Activated naive CD4-positive, alpha-beta T cell treated with anti-CD3 and anti-CD28 coated beads, Interleukin-2, amount 50 U/mL, for 16 hours (primary cell): ENCODE data around the gene SLAMF6.
"Not testable (repeated sequence)": the region's sequence is repeated elsewhere in the genome, so short reads cannot be mapped to it uniquely, and the experiment has no call there.

Experiments used
- DNase-seq: peaks from one replicate; pipeline ENCODE4 v3.0.0-alpha.2; 2020

The SLAMF6 gene

GRCh38 chr1:160541622-160542302 lies 18.7 kb upstream of the SLAMF6 start:
- DNase-seq: no peak

- DNase-seq: no peak
Observed at GRCh38 chr1:160540859-160541233, 17.8 kb upstream of the SLAMF6 start.

GRCh38 chr1:160539990-160540858 lies 17.2 kb upstream of the SLAMF6 start:
- DNase-seq: no peak

- DNase-seq: no peak
Observed at GRCh38 chr1:160539684-160539989, 16.6 kb upstream of the SLAMF6 start.

- no peak for DNase-seq
Observed at GRCh38 chr1:160538985-160539651, 16.1 kb upstream of the SLAMF6 start.

DNA sequence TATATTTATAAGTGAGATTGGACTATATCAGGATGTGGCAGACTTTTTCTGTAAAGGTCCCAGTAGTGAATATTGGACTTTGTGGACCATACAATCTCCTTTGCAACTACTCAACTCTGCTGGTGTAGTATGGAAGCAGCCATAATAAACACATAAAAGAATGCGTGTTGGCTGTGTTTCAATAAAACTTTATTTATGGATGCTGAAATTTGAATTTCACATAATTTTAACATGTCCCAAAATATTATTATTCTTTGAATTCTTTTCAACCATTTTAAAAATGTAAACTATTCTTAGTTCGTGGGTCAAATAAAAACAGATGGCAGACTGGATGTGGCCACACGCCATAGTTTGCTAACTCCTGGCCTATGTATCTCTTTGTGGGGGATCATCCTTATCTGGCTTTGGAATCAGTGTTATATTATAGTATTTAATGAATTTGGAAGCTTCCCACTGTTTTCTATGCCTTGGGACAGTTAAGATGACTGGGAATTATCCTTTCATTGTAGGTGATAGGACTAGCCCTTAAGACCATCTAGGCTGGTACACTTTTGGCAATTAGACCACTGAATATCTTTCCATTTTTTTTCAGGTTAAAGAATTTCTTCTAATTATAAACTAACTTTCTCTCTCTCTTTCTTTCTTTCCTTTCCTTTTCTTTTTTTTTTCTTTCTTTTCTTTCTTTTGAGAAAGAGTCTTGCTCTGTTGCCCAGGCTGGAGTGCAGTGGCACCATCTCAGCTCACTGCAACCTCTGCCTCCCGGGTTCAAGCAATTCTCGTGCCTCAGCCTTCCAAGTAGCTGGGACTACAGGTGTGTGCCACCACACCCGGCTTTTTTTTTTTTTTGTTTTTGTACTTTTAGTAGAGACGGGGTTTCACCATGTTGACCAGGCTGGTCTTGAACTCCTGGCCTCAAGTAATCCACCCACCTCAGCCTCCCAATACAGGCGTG lies 14.9 kb upstream of the SLAMF6 start:
- DNase-seq: no peak

DNA sequence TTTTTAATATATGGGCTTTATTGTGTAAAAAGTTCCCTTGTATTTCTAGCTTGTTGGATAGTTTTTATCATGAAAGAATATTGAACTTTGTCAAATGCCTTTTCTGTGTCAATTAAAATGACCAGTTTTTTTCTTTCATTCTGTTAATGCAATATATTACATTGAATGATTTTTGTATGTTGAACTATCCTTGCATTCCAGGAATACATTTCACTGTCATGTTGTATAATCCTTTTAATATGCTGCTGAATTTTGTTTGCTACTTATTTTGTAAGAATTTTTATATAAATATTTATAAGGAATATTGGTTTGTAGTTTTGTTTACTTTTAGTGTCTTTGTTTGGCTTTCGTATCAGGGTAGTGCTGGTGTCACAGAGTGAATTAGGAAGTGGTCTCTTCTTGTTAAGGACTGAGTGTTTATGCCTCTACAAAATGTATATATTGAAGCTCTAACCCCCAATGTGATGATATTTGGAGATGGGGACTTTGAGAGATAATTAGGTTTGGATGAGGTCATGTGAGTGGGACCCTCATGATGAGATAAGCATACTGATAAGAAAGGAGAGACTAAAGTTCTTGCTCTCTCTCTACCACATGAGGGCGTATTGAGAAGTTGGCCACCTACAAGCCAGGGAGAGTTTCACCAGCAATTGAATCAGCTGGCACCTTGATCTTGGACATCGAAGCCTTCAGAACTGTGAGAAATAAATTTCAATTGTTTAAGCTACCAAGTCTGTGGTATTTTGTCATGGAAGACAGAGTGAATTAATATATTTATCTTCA lies 12.0 kb upstream of the SLAMF6 start:
- DNase-seq: no peak

- DNase-seq: not testable (repeated sequence)
Observed at GRCh38 chr1:160532557-160532813, 9.4 kb upstream of the SLAMF6 start.

GRCh38 chr1:160531809-160532556 lies 8.9 kb upstream of the SLAMF6 start:
- not testable (repeated sequence) for DNase-seq

DNA sequence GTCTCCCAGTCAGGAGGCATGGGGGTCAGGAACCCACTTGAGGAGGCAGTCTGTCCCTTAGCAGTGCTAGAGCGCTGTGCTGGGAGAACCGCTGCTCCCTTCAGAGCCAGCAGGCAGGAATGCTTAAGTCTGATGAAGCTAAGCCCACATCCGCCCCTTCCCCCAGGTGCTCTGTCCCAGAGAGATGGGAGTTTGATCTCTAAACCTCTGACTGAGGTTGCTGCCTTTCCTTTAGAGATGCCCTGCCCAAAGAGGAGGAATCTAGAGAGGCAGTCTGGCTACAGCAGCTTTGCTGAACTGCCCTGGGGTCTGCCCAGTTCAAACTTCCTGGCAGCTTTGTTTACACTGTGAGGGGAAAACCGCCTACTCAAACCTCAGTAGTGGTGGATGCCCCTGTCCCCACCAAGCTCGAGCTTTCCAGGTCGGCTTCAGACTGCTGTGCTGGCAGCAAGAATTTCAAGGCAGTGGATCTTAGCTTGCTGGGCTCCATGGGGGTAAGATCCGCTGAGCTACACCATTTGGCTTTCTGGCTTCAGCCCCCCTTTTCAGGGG lies 6.4 kb upstream of the SLAMF6 start:
- not testable (repeated sequence) for DNase-seq

- not testable (repeated sequence) for DNase-seq
Observed at GRCh38 chr1:160523789-160524188, 734 bp upstream of the SLAMF6 start.

- DNase-seq: no peak
Observed at GRCh38 chr1:160522136-160522535, 919 bp downstream of the SLAMF6 start.

DNA sequence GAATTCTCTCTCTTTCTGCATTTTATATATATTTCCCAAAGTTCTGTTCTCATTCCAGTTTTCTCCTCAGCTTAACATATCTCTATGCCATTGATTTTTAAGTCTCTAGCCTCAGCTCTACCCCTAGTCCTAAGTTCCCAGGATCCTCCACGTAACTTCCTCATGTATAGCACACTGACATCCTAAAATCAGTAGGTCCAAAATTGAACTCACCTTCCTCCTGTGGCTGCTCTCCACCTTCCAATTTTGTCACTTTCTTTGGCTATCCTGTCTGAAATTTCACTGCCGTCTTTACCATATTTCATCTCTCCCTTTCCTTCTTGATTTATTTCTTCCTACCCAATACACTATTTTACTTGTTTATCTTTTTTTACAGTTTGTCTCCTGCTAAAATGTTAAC lies 1.5 kb downstream of the SLAMF6 start:
- DNase-seq: no peak

DNA sequence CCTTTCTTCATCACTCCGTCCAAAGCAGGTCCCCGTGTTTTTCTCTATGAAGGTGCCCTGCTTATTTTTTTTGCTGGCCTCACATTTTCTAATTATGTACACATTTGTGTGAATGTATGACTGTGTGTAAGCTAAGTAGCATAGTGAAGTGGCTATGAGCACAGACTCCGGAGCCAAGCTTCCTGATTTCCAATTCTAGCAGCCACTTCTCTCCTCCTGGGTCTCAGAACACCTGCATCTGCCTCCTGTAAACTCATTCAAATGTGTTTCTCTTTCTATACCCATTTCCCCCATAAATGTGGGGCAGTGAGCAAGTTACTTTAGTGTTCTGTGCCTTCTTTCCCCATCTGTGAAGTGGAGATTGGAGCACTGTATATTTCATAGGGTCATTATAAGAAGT lies 2.1 kb downstream of the SLAMF6 start:
- DNase-seq: no peak

- DNase-seq: no peak
Observed at GRCh38 chr1:160520582-160520981, 2.5 kb downstream of the SLAMF6 start.

GRCh38 chr1:160519642-160520435 lies 3.2 kb downstream of the SLAMF6 start:
- DNase-seq: no peak

DNA sequence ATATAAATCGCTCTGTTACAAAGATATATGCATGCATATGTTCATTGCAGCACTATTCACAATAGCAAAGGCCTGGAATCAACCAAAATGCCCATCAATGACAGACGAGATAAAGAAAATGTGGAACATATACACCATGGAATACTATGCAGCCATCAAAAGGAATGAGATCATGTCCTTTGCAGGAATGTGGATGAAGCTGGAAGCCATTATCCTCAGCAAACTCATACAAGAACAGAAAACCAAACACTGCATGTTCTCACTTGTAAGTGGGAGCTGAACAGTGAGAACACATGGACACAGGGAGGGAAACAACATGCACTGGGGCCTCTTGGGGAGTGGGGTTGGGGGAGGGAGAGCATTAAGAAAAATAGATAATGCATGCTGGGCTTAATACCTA lies 5.5 kb downstream of the SLAMF6 start:
- not testable (repeated sequence) for DNase-seq

GRCh38 chr1:160515908-160516307 lies 7.1 kb downstream of the SLAMF6 start:
- DNase-seq: not testable (repeated sequence)

DNA sequence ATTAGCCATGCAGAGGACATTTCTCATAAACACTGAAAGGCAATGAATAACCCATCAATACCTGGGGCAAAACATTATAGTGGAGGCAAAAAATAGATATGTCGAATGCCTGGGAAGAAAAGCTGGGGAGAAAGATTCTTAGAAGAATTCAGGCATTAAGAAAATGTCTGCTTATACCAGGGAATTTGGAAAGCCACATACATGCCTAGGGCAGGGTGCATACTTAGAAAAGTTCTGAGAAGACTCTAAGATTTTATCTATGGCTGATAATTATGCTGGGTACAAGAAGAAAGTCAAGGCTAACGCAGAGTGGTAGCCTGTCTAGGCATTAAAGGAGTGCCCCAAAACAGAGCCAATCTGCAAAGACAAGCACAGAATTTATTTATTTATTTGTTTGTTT lies 18.4 kb downstream of the SLAMF6 start:
- DNase-seq: no peak

DNA sequence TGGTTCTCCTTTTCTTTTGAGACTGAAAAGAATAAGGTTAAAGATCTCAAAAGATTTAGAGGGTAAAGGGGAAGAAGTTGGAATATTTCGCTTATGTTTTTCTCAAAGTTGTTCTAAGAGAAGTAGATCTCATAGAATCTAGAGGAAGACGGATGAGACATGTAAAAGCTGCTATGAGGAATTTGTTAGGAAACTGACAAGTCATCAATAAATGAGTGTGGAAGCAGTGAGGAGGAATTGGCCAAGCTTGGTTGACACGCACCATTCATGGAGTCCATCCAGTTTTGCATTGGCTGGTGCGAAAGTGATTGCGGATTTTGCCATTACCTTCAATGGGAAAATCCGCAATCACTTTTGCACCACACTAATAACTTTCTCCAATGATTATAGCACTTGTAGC lies 20.0 kb downstream of the SLAMF6 start:
- DNase-seq: no peak
